GM12878 (cell line): ENCODE data around the gene BDKRB2. TPM values are rescaled to one million over a fixed set of nuclear protein-coding genes. Genes with fewer than 3 reads are reported as not detected.

Experiments used
- ATAC-seq: fragments of 200-7000 bp; cut with Tn5 transposase; 3 replicates; pipeline ENCODE4 v1.9.1; 2020; ENCODE audit warnings: mild to moderate bottlenecking, moderate library complexity
- BruUV-seq: library from RNA; stranded (reverse); fragments of 400-500 nt; replicated peaks from 2 replicates; lab custom pipeline; 2021; lab: Mats Ljungman, UMichigan
- CTCF ChIA-PET: fragments of 300-600 bp; sonication (Branson Sonifier 250); formaldehyde crosslinking; extraction: SDS; loops from one replicate; lab custom pipeline; 2021; ENCODE audit warnings: inconsistent platforms; lab: Yijun Ruan, JAX
- POLR2A ChIA-PET: fragments of 350-600 bp; formaldehyde crosslinking; extraction: SDS; loops from one replicate; lab custom pipeline; 2021; ENCODE audit warnings: inconsistent platforms; lab: Charles Lee
- RAD21 ChIA-PET: fragments of 300-600 bp; sonication (Branson Sonifier 250); formaldehyde crosslinking; loops from one replicate; lab custom pipeline; 2023; ENCODE audit warnings: antibody characterized with exemption; ENCODE audit not compliant: unreplicated experiment; lab: Charles Lee
- SMC1A ChIA-PET: fragments of 300-600 bp; sonication (Branson Sonifier 250); formaldehyde crosslinking; loops from one replicate; lab custom pipeline; 2023; ENCODE audit not compliant: unreplicated experiment, uncharacterized antibody; lab: Charles Lee
- DNase-seq: peaks from one replicate; pipeline ENCODE4 v3.0.0-alpha.2; 2011; ENCODE audit warnings: low read depth, low spot score
- FAIRE-seq: peaks from 3 replicates; lab custom pipeline; 2011; peaks lifted over from hg19 to GRCh38; lab: Jason Lieb, UNC
- H2AFZ ChIP-seq: 2 replicates; pipeline ENCODE4 v1.6.0; 2011; ENCODE audit warnings: low read depth, low read length, control low read depth; ENCODE audit not compliant: control insufficient read depth
- H3K27ac ChIP-seq: 2 replicates; pipeline ENCODE4 v1.5.1; 2011; ENCODE audit warnings: control low read depth; ENCODE audit not compliant: control insufficient read depth, insufficient read depth
- H3K27me3 ChIP-seq, 2 experiments: replicated peaks in 1 of 2; 2 replicates each; pipeline versions ENCODE4 v1.6.0 to v1.6.1; 2011; ENCODE audit warnings: low read length in 1 of 2; ENCODE audit not compliant: control insufficient read depth in 2 of 2, insufficient read depth in 2 of 2
- H3K36me3 ChIP-seq, 2 experiments: 2 replicates each; pipeline ENCODE4 v1.5.1; 2011; ENCODE audit warnings: low read length in 1 of 2; ENCODE audit not compliant: control insufficient read depth in 2 of 2, insufficient read depth in 2 of 2
- H3K4me1 ChIP-seq: 2 replicates; pipeline ENCODE4 v1.6.1; 2011; ENCODE audit warnings: mild to moderate bottlenecking, low read length, moderate library complexity, mixed read lengths; ENCODE audit not compliant: control insufficient read depth, insufficient read depth
- H3K4me2 ChIP-seq: 2 replicates; pipeline ENCODE4 v1.6.0; 2011; ENCODE audit warnings: control low read depth; ENCODE audit not compliant: control insufficient read depth, insufficient read depth
- H3K4me3 ChIP-seq: fragments of 200-600 bp; sonication (generic); 2 replicates; pipeline ENCODE4 v1.5.1; 2016
- H3K79me2 ChIP-seq: 2 replicates; pipeline ENCODE4 v1.6.0; 2011; ENCODE audit warnings: low read length; ENCODE audit not compliant: control insufficient read depth, insufficient read depth
- H3K9ac ChIP-seq: 2 replicates; pipeline ENCODE4 v1.8.0; 2011; ENCODE audit warnings: low read length, control low read depth, mixed read lengths; ENCODE audit not compliant: control insufficient read depth, insufficient read depth
- H3K9me3 ChIP-seq: replicated peaks from 3 replicates; pipeline ENCODE4 v1.5.1; 2011; ENCODE audit warnings: mild to moderate bottlenecking, low read length; ENCODE audit not compliant: control insufficient read depth, insufficient read depth
- H4K20me1 ChIP-seq: 2 replicates; pipeline ENCODE4 v1.6.0; 2011; ENCODE audit not compliant: control insufficient read depth, insufficient read depth
- ATF2 ChIP-seq: IDR thresholded peaks from 2 replicates; pipeline ENCODE4 v1.6.1; 2012; ENCODE audit warnings: low read length, inconsistent platforms
- DPF2 ChIP-seq: fragments of 450-650 bp; IDR thresholded peaks from 2 replicates; pipeline ENCODE4 v1.6.1; 2017; ENCODE audit warnings: mild to moderate bottlenecking
- E2F4 ChIP-seq: IDR thresholded peaks from 2 replicates; pipeline ENCODE4 v1.6.1; 2012; ENCODE audit warnings: low read depth, low read length, improper control_type of control experiment
- E4F1 ChIP-seq: fragments of 450-650 bp; IDR thresholded peaks from 2 replicates; pipeline ENCODE4 v1.6.1; 2018; ENCODE audit warnings: borderline replicate concordance, mild to moderate bottlenecking; ENCODE audit not compliant: partially characterized antibody
- FOXM1 ChIP-seq: IDR thresholded peaks from 2 replicates; pipeline ENCODE4 v1.6.1; 2012; ENCODE audit warnings: low read depth, mild to moderate bottlenecking, inconsistent platforms, low read length, moderate library complexity
- HDAC2 ChIP-seq: fragments of 200-600 bp; sonication (generic); IDR thresholded peaks from 2 replicates; pipeline ENCODE4 v1.6.1; 2017
- HDAC6 ChIP-seq: fragments of 200-600 bp; sonication (generic); IDR thresholded peaks from one replicate; pipeline ENCODE4 v1.8.0; 2017; ENCODE audit warnings: antibody characterized with exemption; ENCODE audit not compliant: unreplicated experiment
- IRF5 ChIP-seq: fragments of 450-650 bp; IDR thresholded peaks from 2 replicates; pipeline ENCODE4 v1.6.1; 2017; ENCODE audit warnings: borderline replicate concordance
- JUND ChIP-seq: IDR thresholded peaks from 2 replicates; pipeline ENCODE4 v1.6.1; 2012; ENCODE audit warnings: low read depth, mild to moderate bottlenecking, low read length, improper control_type of control experiment, moderate library complexity
- NFYA ChIP-seq: IDR thresholded peaks from 2 replicates; pipeline ENCODE4 v1.6.1; 2011; ENCODE audit warnings: low read depth, mild to moderate bottlenecking, low read length, improper control_type of control experiment, borderline replicate concordance
- POLR2AphosphoS5 ChIP-seq: IDR thresholded peaks from 2 replicates; pipeline ENCODE4 v1.6.1; 2011; ENCODE audit warnings: mild to moderate bottlenecking, low read length, inconsistent platforms
- RAD51 ChIP-seq: fragments of 450-650 bp; IDR thresholded peaks from 2 replicates; pipeline ENCODE4 v1.6.1; 2016; ENCODE audit warnings: moderate library complexity, mild to moderate bottlenecking, inconsistent platforms
- RELA ChIP-seq: fragments of 450-650 bp; IDR thresholded peaks from 2 replicates; pipeline ENCODE4 v1.8.0; 2014; ENCODE audit warnings: borderline replicate concordance; ENCODE audit not compliant: partially characterized antibody
- TCF12 ChIP-seq: IDR thresholded peaks from 2 replicates; pipeline ENCODE4 v1.6.1; 2011; ENCODE audit warnings: low read depth, mild to moderate bottlenecking, low read length
- ZNF207 ChIP-seq: fragments of 450-650 bp; IDR thresholded peaks from 2 replicates; pipeline ENCODE4 v1.6.1; 2014; ENCODE audit warnings: antibody characterized with exemption, mild to moderate bottlenecking, borderline replicate concordance
- WGBS: methylation state at CpG from one replicate; pipeline ENCODE4 v1.1.6; 2016; ENCODE audit warnings: low lambda C conversion rate; ENCODE audit not compliant: insufficient replicate concordance, insufficient coverage; ENCODE audit errors: missing lambda C conversion rate; 5-methylcytosine and 5-hydroxymethylcytosine counted together
- in situ Hi-C: fragments of 300-500 bp; cut with MboI; formaldehyde crosslinking; loops from 9 replicates; pipeline ENCODE4 v1.14.3; 2018; ENCODE audit warnings: mixed read lengths
- intact Hi-C: fragments of 100-400 bp; cut with micrococcal nuclease; formaldehyde crosslinking; loops from one replicate; pipeline ENCODE4 v1.14.2; 2022; ENCODE audit not compliant: unreplicated experiment
- polyA plus RNA-seq, 11 experiments: library from polyadenylated mRNA; depleted of rRNA in 4 of 11; unstranded in 6 of 11; stranded (reverse) in 5 of 11; fragments of >200 nt; fragmentation: Nextera tagmentation in 4 of 11; fragmentation: Illumina TruSeq in 1 of 11; extraction: Ambion mirVana in 4 of 11; extraction: Trizol in 1 of 11; gene quantifications; 1 replicate in 1 of 11; 2 replicates in 10 of 11; pipeline versions ENCODE4 v1.2.1 to v1.2.3, GENCODE V29; 2011 to 2016; ENCODE audit warnings: inconsistent platforms in 2 of 11, missing spikeins in 2 of 11, low read depth in 1 of 11
- total RNA-seq, 4 experiments: library from RNA; depleted of rRNA in 3 of 4; stranded (reverse); fragments of >200 nt in 3 of 4; fragmentation: Illumina TruSeq in 1 of 4; extraction: Trizol in 1 of 4; gene quantifications; 2 replicates each; pipeline versions ENCODE4 v1.2.1 to v1.2.3, GENCODE V29; 2013 to 2021

BDKRB2 gene
- total and polyA plus RNA-seq, 10 of the 15 experiments (the other 5 are each of a cell fraction or from before 2014, with no cell fraction given): 0.08 TPM; not detected in 9

GRCh38 chr14:96245710-96246538, 41.3 kb downstream of the BDKRB2 start:
- in situ Hi-C loops: no loop called here
- ATAC-seq: no peak
- Histone ChIP-seq H3K36me3 (no peaks in the 10 kb centered on the region), H3K4me3 (no peak overlapping the region), H3K9ac (no peak overlapping the region), H3K79me2 (no peaks in the 10 kb centered on the region), H4K20me1 (no peaks in the 10 kb centered on the region), H3K4me1 (no peaks in the 10 kb centered on the region), H3K27me3 (no peaks in the 10 kb centered on the region), H2AFZ (no peak overlapping the region), H3K4me2 (no peak overlapping the region), H3K27ac (no peak overlapping the region), H3K9me3 (no peaks in the 10 kb centered on the region)
- ChIA-PET RAD21 (no interaction called here), SMC1A (no interaction called here), POLR2A (no interaction called here), CTCF (no interaction called here)
- peak; percentile 13 for FAIRE-seq
- BruUV-seq: no TSS peak
- intact Hi-C loops: no loop called here
- DNase-seq: no peak
- WGBS: 62% methylated on average over 3 of the region's 3 CpGs
- TF ChIP-seq DPF2 (no peak), HDAC6 (no peak), TCF12 (no peak), POLR2AphosphoS5 (no peak), E2F4 (no peak), ZNF207 (no peak), ATF2 (no peak), HDAC2 (no peak), FOXM1 (no peak), JUND (no peak), RELA (no peak), NFYA (no peak), IRF5 (no peak), RAD51 (no peak), E4F1 (no peak)
